CD14-positive monocyte (primary cell): ENCODE results near the gene TAC4. TPM values are rescaled to one million over a fixed set of nuclear protein-coding genes. Genes with fewer than 3 reads are reported as not detected.

Experiments
- DNase-seq, 3 donors: peaks; one replicate each; pipeline ENCODE4 v3.0.0-alpha.2; 2011 to 2022
- H2AFZ ChIP-seq: 2 replicates; pipeline ENCODE4 v1.6.0; 2012; ENCODE audit warnings: mild to moderate bottlenecking, low read depth, low read length, inconsistent platforms; ENCODE audit not compliant: insufficient read depth, poor library complexity, severe bottlenecking
- H3K27ac ChIP-seq, 2 donors: 1 replicate in 1 of 2; 2 replicates in 1 of 2; pipeline ENCODE4 v1.5.1; 2012 to 2013; ENCODE audit warnings: low read length in 2 of 2, control low read depth in 1 of 2, inconsistent platforms in 1 of 2, low read depth in 1 of 2, mild to moderate bottlenecking in 1 of 2
- H3K27me3 ChIP-seq, 2 donors: one replicate each; pipeline versions ENCODE4 v1.6.0 to v1.6.1; 2011 to 2013; ENCODE audit warnings: low read length in 2 of 2; ENCODE audit not compliant: control insufficient read depth in 2 of 2, insufficient read depth in 2 of 2
- H3K36me3 ChIP-seq, 2 donors: replicated peaks in 1 of 2; 1 replicate in 1 of 2; 2 replicates in 1 of 2; pipeline versions ENCODE4 v1.5.1 to v1.6.1; 2012 to 2013; ENCODE audit warnings: low read length in 2 of 2, control low read depth in 1 of 2, inconsistent platforms in 1 of 2, mild to moderate bottlenecking in 1 of 2; ENCODE audit not compliant: insufficient read depth in 2 of 2, control insufficient read depth in 1 of 2
- H3K4me1 ChIP-seq, 2 donors: 1 replicate in 1 of 2; 2 replicates in 1 of 2; pipeline versions ENCODE4 v1.5.1 to v1.6.1; 2012 to 2013; ENCODE audit warnings: low read length in 2 of 2, control low read depth in 1 of 2, inconsistent platforms in 1 of 2, mild to moderate bottlenecking in 1 of 2, moderate library complexity in 1 of 2; ENCODE audit not compliant: insufficient read depth in 2 of 2, control insufficient read depth in 1 of 2
- H3K4me2 ChIP-seq: replicated peaks from 2 replicates; pipeline ENCODE3; 2012; ENCODE audit warnings: low read length, moderate library complexity, mild to moderate bottlenecking; ENCODE audit not compliant: poor library complexity, severe bottlenecking; ENCODE audit errors: extremely low read depth
- H3K4me3 ChIP-seq, 3 experiments: fragments of 200-600 bp in 1 of 3; sonication (generic) in 1 of 3; replicated peaks in 1 of 3; 1 replicate in 2 of 3; 2 replicates in 1 of 3; pipeline ENCODE4 v1.5.1; 2011 to 2013; ENCODE audit warnings: low read length in 3 of 3, mild to moderate bottlenecking in 3 of 3, control low read depth in 2 of 3, low read depth in 2 of 3, inconsistent platforms in 1 of 3, moderate library complexity in 1 of 3
- H3K79me2 ChIP-seq: 2 replicates; pipeline ENCODE4 v1.6.0; 2012; ENCODE audit warnings: mild to moderate bottlenecking, control low read depth, inconsistent platforms, low read length, moderate library complexity; ENCODE audit not compliant: insufficient read depth
- H3K9ac ChIP-seq: 2 replicates; pipeline ENCODE4 v1.6.0; 2017; ENCODE audit warnings: low read length, mild to moderate bottlenecking; ENCODE audit not compliant: insufficient read depth, poor library complexity, severe bottlenecking
- H3K9me3 ChIP-seq, 2 donors: replicated peaks in 1 of 2; 1 replicate in 1 of 2; 2 replicates in 1 of 2; pipeline versions ENCODE4 v1.5.1 to v1.6.1; 2012 to 2013; ENCODE audit warnings: low read length in 2 of 2, control low read depth in 1 of 2; ENCODE audit not compliant: control insufficient read depth in 1 of 2, insufficient read depth in 1 of 2
- H4K20me1 ChIP-seq: 2 replicates; pipeline ENCODE4 v1.6.0; 2012; ENCODE audit warnings: mild to moderate bottlenecking, low read length, control low read depth, moderate library complexity; ENCODE audit not compliant: insufficient read depth
- H3K27ac Mint-ChIP-seq, 7 donors: one replicate each; pipeline ENCODE4 v1.8.0; 2020; ENCODE audit warnings: mild to moderate bottlenecking in 7 of 7, mixed read lengths in 7 of 7, moderate library complexity in 6 of 7, inconsistent platforms in 2 of 7
- H3K27me3 Mint-ChIP-seq, 3 donors: one replicate each; pipeline ENCODE4 v1.8.0; 2021 to 2022; ENCODE audit warnings: low read depth in 3 of 3, mild to moderate bottlenecking in 3 of 3, mixed read lengths in 3 of 3, moderate library complexity in 3 of 3, inconsistent platforms in 1 of 3
- H3K36me3 Mint-ChIP-seq, 2 donors: one replicate each; pipeline ENCODE4 v1.8.0; 2020; ENCODE audit warnings: mixed read lengths in 2 of 2, inconsistent platforms in 1 of 2, mild to moderate bottlenecking in 1 of 2
- H3K4me1 Mint-ChIP-seq: one replicate; pipeline ENCODE4 v1.8.0; 2020; ENCODE audit warnings: mild to moderate bottlenecking, mixed read lengths
- H3K4me3 Mint-ChIP-seq, 2 donors: one replicate each; pipeline ENCODE4 v1.8.0; 2020; ENCODE audit warnings: mild to moderate bottlenecking in 2 of 2, mixed read lengths in 2 of 2, moderate library complexity in 1 of 2
- H3K9me3 Mint-ChIP-seq, 7 donors: one replicate each; pipeline ENCODE4 v1.8.0; 2020 to 2022; ENCODE audit warnings: mixed read lengths in 7 of 7, mild to moderate bottlenecking in 6 of 7, moderate library complexity in 6 of 7, inconsistent platforms in 2 of 7
- WGBS: methylation state at CpG from one replicate; pipeline ENCODE4 v1.1.5; 2013; ENCODE audit warnings: missing lambda C conversion rate; ENCODE audit not compliant: insufficient coverage; 5-methylcytosine and 5-hydroxymethylcytosine counted together
- intact Hi-C, 2 donors: fragments of 100-400 bp; cut with micrococcal nuclease; formaldehyde crosslinking; loops; one replicate each; pipeline versions ENCODE4 v1.15.0 to v1.15.1; 2023
- polyA plus RNA-seq, 3 donors: library from polyadenylated mRNA; depleted of rRNA in 1 of 3; unstranded in 2 of 3; stranded (reverse) in 1 of 3; fragments of 300-500 nt in 2 of 3; fragments of >200 nt in 1 of 3; fragmentation: Illumina TruSeq in 2 of 3; gene quantifications; 1 replicate in 2 of 3; 2 replicates in 1 of 3; pipeline ENCODE4 v1.2.3, GENCODE V29; 2012 to 2021
- TF ChIP-seq, protein P1 (sequence below): fragments of 200-600 bp; IDR thresholded peaks from one replicate; pipeline ENCODE4 v1.8.0; 2022; ENCODE audit warnings: antibody characterized with exemption, mild to moderate bottlenecking

Gene TAC4
- polyA plus RNA-seq, 3 donors: not detected

DNA sequence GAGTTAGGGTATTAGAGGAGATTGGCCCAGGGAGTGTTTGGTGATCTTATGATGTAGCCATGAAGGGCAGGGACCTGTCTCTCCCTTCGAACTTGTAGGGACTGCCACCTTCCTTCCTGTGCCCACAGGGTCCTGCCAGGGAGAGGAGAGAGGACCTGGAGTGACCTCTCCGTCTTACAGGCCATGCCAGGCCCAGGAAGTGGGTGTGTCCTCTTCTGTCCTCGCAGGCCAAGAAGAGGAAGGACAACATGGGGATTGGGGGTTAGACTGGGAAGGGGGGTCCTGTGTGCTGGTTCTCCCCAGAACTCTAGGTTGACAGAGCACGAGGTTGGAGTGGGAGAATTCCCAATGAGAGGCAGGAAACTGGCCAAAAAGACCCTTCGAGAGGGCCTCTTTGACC is 43.4 kb upstream of the TAC4 start:
- Mint-ChIP-seq H3K9me3 (peaks cover 0 to 5% (median 0%) of the 10 kb centered on the region in 7 donors), H3K27ac (no peak overlapping the region), H3K36me3 (no peaks in the 10 kb centered on the region), H3K4me3 (peak overlapping the region in 1 of 2 donors; percentile 70), H3K27me3 (peaks cover 56 to 84% (median 64%) of the 10 kb centered on the region in 3 donors), H3K4me1 (peaks cover 8% of the 10 kb centered on the region)
- Histone ChIP-seq H3K4me3 (no peak overlapping the region), H3K4me2 (no peak overlapping the region), H4K20me1 (no peaks in the 10 kb centered on the region), H3K27ac (no peak overlapping the region), H3K79me2 (no peaks in the 10 kb centered on the region), H3K9ac (no peak overlapping the region), H3K4me1 (peaks cover 9 to 11% of the 10 kb centered on the region in 2 donors), H3K27me3 (peaks cover 9 to 63% of the 10 kb centered on the region in 2 donors), H2AFZ (peak overlapping the region; percentile 19), H3K36me3 (no peaks in the 10 kb centered on the region), H3K9me3 (no peaks in the 10 kb centered on the region)
- WGBS: 29% methylated on average over 2 of the region's 5 CpGs
- intact Hi-C loops: no loop called here
- TF ChIP-seq, protein P1, sequence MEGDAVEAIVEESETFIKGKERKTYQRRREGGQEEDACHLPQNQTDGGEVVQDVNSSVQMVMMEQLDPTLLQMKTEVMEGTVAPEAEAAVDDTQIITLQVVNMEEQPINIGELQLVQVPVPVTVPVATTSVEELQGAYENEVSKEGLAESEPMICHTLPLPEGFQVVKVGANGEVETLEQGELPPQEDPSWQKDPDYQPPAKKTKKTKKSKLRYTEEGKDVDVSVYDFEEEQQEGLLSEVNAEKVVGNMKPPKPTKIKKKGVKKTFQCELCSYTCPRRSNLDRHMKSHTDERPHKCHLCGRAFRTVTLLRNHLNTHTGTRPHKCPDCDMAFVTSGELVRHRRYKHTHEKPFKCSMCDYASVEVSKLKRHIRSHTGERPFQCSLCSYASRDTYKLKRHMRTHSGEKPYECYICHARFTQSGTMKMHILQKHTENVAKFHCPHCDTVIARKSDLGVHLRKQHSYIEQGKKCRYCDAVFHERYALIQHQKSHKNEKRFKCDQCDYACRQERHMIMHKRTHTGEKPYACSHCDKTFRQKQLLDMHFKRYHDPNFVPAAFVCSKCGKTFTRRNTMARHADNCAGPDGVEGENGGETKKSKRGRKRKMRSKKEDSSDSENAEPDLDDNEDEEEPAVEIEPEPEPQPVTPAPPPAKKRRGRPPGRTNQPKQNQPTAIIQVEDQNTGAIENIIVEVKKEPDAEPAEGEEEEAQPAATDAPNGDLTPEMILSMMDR: no peak
- peak; percentile 5 to 31 (median 12) for DNase-seq

DNA sequence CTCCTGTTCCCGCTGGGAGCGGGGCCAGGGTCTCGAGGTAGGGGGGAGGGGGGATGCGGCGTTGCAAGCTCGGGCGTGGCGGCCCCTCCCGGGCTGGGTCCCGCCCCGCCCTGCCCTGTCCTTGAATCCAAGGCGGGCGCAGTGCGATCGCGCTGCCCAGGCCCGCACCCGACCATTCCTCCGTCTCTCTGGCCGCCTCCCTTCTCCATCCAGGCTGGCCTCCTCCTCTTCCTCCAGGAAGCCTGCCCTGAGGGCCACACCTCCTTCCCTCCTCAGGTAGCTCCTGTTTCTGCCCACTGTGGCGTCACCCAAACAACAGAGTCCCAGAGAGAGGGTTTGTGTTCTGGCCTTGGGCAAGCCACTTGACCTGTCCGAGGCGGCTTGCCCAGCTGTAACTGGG is 43.0 kb upstream of the TAC4 start:
- peaks cover 9 to 59% of the 10 kb centered on the region in 2 donors for H3K27me3 ChIP-seq
- Mint-ChIP-seq H3K9me3 (peaks cover 0 to 5% (median 0%) of the 10 kb centered on the region in 7 donors), H3K27ac (peak overlapping the region in 1 of 7 donors; percentile 40), H3K36me3 (no peaks in the 10 kb centered on the region), H3K4me1 (peaks cover 8% of the 10 kb centered on the region), H3K4me3 (peak overlapping the region in 1 of 2 donors; percentile 70), H3K27me3 (peaks cover 58 to 81% (median 64%) of the 10 kb centered on the region in 3 donors)
- H3K4me1 ChIP-seq: peaks cover 9 to 11% of the 10 kb centered on the region in 2 donors
- H3K27ac ChIP-seq: no peak overlapping the region
- H2AFZ ChIP-seq: peak overlapping the region; percentile 19
- intact Hi-C loops: no loop called here
- H3K79me2 ChIP-seq: no peaks in the 10 kb centered on the region
- no peak overlapping the region for H3K4me2 ChIP-seq
- H3K9ac ChIP-seq: no peak overlapping the region
- 35% methylated on average over 14 of the region's 23 CpGs for WGBS
- H3K4me3 ChIP-seq: no peak overlapping the region
- no peaks in the 10 kb centered on the region for H3K9me3 ChIP-seq
- DNase-seq: no peak
- no peaks in the 10 kb centered on the region for H3K36me3 ChIP-seq
- TF ChIP-seq, protein P1: no peak
- H4K20me1 ChIP-seq: no peaks in the 10 kb centered on the region
